GM12865 (cell line): ENCODE results near the gene GSTA2.
"Not testable (repeated sequence)": the region's sequence is repeated elsewhere in the genome, so short reads cannot be mapped to it uniquely, and the experiment has no call there.

ENCODE experiments used
- DNase-seq: peaks from one replicate; pipeline ENCODE4 v3.0.0; 2010; ENCODE audit warnings: low read depth
- H3K4me3 ChIP-seq: 2 replicates; pipeline ENCODE4 v1.5.1; 2011; ENCODE audit warnings: mild to moderate bottlenecking, low read depth, low read length, control low read depth
- CTCF ChIP-seq: IDR thresholded peaks from 2 replicates; pipeline ENCODE4 v1.5.1; 2011; ENCODE audit warnings: low read length, control low read depth, low read depth, inconsistent platforms; ENCODE audit not compliant: insufficient read depth; ENCODE audit errors: missing control alignments

Gene GSTA2

GRCh38 chr6:52763322-52763916 is at the start of gene GSTA2:
Gene GSTA2 (minus strand): TSS chr6:52763475. CDS start chr6:52757947, 5,528 bp downstream.
- H3K4me3 ChIP-seq, DNase-seq: not testable (repeated sequence)

DNA sequence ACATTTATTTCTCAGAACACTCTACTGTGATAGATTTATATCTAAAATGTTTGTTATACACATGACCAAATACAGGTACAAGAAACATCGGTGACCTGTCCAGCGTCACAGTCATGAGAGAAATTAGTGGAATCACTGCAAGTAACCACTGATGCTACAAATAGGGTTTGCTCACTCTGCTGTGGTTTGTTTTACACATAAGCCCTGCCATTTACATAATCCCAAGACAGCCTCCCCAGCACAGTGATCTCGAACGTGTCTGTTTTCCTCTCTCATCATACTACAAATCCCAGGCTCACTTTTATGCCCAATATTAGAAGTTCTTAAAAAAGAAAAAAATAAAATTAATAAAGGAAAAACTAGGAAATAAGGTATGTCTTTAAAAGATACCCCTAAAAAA is 46.5 kb upstream of the GSTA2 start:
- H3K4me3 ChIP-seq, DNase-seq: not testable (repeated sequence)

- no peak for TF ChIP-seq CTCF
- DNase-seq = peak; percentile 3
- no peak overlapping the region for H3K4me3 ChIP-seq
These were observed 45.4 kb upstream of the GSTA2 start for GRCh38 chr6:52808660-52809059.

DNA sequence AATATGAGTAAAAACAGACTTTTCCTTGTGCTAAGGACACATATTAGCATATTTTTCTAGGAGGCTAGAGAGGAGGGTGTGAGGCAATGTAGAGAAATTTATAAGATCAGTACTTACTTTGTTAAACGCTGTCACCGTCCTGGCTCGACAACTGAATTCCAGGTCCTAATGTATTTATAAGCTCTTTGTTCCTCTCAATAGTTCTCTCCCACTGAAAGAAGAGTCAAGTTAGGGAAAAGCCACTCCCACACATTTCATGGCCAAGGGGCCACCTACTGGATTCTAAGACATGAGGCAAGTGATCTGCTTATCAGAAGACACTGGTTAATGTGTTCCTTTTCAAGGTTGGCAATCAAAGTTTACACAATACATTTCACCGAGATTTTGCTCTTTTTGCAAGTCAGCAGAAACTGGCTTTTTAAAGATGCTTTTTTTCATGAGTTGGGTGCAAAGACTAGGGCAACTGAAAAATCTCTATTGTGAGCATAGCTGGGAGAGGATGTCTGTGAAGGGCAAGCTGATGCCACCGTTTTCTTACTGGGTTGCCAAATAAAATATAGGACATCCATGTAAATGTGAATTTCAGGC is 40.5 kb upstream of the GSTA2 start, which contains the start of gene GSTA1:
Gene GSTA1, minus strand, starts transcription at position 149 of the 588 bp plus-strand sequence. CDS start 4,549 bp downstream, outside the sequence.
- DNase-seq = not testable (repeated sequence)

DNA sequence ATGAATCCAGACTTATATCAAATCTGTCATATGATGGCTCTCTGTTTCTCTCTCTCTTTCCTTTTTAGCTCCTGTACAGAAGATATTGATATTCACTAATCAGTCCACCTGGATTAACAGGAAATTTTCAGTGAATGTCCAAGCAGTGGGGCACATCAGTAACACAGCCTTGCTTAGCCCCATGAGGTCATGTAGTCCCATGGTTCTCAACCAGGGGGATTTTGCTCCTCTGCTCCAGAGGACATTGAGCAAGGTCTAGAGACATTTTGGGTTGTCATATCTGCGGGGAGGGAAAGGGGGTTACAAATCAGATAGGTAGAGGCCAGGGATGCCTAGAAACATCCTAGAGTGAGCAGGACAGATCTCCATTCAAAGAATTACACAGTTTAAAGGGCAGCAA is 39.5 kb upstream of the GSTA2 start:
- no peak for DNase-seq
- TF ChIP-seq CTCF = no peak
- H3K4me3 ChIP-seq = no peak overlapping the region

More for the DNA sequence above, 40.5 kb upstream of the GSTA2 start, which contains the start of gene GSTA1:
- H3K4me3 ChIP-seq = not testable (repeated sequence)

- no peak for TF ChIP-seq CTCF
- no peak for DNase-seq
- H3K4me3 ChIP-seq = no peak overlapping the region
These were observed 38.0 kb upstream of the GSTA2 start for GRCh38 chr6:52801188-52801841.

DNA sequence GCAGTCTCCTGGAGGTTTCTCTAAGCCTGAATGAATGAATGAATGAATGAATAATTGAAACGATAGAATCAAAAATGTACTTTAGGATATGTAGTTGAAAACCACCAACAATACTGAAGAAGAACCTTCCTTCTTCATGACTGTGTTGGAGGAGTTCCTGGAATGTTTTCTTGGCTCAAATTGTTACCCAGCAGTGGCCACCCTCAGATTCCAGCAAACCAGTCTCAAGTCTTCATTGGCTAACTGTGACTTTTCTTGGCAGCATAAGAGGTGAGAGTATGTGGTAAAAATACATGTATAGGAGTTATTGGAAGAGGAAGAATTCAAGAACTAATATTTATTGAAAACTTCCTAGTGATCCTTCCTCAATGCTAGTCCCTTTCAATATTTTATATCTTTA is 36.0 kb upstream of the GSTA2 start:
- not testable (repeated sequence) for H3K4me3 ChIP-seq, DNase-seq

GRCh38 chr6:52794366-52794765 is 31.1 kb upstream of the GSTA2 start:
- not testable (repeated sequence) for DNase-seq, H3K4me3 ChIP-seq

- no peak overlapping the region for H3K4me3 ChIP-seq
- TF ChIP-seq CTCF = no peak
- no peak for DNase-seq
These were observed 27.6 kb upstream of the GSTA2 start for GRCh38 chr6:52790861-52791260.

DNA sequence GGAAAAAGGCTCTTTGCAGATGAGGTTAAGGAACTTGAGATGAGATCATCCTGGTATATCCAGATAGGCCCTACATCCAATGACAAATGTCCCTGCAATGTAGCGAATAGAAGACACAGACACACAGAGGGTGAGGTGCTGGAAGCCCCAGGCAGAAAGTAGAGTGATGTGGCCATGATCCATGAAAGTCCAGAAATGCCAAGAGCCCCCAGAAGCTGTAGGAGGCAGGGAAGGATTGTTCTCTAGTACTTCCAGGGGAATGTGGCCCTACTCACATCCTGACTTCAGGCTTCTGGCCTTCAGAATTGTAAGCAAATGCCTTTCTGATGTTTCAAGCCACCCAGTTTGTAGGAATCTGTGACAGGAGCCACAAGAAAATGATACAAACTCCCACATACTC is 26.4 kb upstream of the GSTA2 start:
- not testable (repeated sequence) for DNase-seq, H3K4me3 ChIP-seq
